G401 (cell line): ENCODE results near the gene RHBDL1. TPM values are rescaled to one million over a fixed set of nuclear protein-coding genes. Genes with fewer than 3 reads are reported as not detected.

Source experiments
- DNase-seq: peaks from one replicate; pipeline ENCODE4 v3.0.0-alpha.2; 2015; ENCODE audit warnings: low spot score
- in situ Hi-C: cut with HindIII; loops from 2 replicates; pipeline ENCODE4 v1.10.0; 2016; ENCODE audit warnings: low sequenced_read_pairs, mixed read lengths
- total RNA-seq: library from RNA; depleted of rRNA; stranded (reverse); fragments of >200 nt; shearing (Covaris generic); gene quantifications from 2 replicates; pipeline ENCODE4 v1.2.3, GENCODE V29; 2014

The RHBDL1 gene
- total RNA-seq, 1 experiment from 2014 or later = 1.1 TPM

DNA sequence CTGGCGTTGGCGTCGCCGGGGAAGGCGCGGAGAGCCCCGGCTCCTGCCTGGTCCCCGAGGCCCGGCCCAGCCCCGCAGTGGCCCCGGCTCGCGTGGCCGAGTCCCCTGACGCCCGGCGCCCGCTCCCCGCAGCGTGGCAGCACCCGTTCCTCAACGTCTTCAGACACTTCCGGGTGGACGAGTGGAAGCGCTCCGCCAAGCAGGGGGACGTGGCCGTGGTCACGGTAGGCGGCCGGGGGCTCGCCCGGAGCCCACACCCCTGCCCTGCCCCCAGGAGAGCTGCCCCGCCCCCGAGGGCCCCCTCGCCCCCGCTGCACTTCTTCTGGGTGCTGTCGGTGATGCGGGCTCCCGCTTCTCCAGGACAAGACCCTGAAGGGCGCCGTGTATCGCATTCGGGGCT, 25.8 kb upstream of the RHBDL1 start:
- no peak for DNase-seq
- in situ Hi-C loops = no loop called here

DNA sequence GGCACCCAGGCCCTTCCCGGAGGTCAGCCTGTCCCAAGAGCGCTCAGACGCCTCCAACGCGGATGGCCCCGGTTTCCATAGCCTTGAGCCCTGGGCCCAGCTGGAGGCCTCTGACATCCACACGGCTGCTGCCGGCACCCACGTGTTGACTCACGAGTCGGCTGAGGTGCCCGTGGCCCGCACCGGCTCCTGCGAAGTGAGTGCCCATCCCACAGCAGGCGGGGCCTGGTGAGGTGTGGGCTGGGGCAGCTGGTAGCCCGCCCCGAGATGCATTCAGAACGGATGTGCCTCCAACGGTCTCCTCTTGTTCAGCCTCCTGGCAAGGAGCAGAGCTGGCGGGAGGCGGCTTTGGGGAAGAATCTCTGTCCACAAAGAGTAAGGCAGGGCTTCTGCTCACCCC, 23.6 kb upstream of the RHBDL1 start:
- DNase-seq = no peak
- in situ Hi-C loops = no loop called here

DNA sequence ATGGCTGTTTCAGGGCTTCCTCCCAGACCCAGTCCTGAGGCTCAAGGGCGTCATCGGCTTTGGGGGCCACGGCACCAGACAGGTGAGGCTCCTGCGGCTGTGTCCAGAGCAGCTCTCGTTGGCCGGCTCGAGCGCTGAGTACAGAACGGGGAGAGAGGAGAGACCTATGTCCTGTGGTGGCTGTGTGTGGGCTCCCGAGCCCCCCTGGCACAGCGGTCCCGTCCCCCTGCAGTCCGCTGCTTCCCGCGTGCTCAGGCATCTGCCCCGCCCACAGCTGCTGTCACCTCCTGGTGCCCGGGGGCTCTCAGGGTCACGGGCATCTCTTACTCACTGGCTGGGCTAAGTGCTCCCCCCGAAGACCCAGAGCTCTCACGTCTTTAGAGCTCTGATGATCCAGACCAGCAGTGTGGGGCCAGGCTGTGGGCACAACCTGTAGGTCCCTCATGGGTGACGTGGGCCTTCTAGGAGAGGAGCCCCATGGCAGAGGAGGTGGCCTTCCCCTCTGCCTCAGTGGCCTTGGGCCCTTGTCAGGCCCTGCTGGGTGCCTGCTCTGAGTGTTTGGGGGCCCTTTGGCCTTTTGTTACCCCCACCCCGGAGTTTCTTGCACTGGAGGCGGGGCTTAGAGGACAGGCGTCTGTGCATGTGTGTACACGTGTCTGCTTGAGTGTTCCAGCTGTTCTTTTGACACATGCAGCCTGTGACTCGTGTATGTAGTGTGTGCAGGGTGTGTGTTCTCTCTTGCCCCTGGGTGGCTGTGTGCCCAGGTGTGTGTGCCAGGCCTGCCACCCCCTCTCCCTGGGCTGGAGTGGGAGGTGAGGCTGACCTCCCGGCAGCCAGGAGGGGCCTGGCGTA, 22.8 kb upstream of the RHBDL1 start:
- in situ Hi-C loops = no loop called here

DNA sequence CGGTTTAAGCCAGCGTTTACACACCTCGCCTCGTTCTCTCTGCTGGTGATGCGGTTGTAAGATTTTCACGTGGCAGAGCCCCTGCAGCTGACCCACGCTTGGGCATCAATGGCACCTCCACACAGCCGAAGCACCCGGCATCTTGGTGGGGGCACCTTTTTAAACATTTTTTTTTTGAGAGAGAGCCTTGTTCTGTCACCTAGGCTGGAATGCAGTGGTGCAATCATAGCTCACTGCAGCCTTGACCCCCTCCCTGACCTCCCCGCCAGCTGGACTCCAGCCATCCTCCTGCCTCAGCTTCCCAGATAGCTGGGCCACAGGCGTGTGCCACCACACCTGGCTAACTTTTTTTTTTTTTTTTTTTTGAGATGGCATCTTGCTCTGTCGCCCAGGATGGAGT, 21.4 kb upstream of the RHBDL1 start:
- in situ Hi-C loops = no loop called here
- no peak for DNase-seq

More for the DNA sequence above, 22.8 kb upstream of the RHBDL1 start:
- no peak for DNase-seq

DNA sequence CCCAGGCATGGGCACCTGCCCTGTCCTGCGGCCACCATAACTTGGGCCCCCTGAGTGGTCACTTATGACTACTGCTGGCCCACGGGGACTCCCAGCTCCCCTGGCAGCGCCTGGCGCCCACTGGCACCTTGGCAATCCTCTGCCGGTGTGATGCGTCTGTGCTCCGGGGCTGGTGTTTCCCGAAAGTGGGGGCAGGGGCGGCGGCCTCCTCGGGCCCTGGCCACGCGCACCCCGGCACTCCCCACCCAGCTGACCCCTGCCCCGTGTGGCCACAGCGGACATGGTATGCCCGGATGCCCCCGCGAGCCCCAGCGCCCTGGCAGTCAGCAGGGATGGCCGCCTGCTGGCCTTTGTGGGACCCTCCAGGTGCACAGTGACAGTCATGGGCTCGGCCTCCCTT, 18.0 kb upstream of the RHBDL1 start:
- no peak for DNase-seq
- in situ Hi-C loops = no loop called here

DNA sequence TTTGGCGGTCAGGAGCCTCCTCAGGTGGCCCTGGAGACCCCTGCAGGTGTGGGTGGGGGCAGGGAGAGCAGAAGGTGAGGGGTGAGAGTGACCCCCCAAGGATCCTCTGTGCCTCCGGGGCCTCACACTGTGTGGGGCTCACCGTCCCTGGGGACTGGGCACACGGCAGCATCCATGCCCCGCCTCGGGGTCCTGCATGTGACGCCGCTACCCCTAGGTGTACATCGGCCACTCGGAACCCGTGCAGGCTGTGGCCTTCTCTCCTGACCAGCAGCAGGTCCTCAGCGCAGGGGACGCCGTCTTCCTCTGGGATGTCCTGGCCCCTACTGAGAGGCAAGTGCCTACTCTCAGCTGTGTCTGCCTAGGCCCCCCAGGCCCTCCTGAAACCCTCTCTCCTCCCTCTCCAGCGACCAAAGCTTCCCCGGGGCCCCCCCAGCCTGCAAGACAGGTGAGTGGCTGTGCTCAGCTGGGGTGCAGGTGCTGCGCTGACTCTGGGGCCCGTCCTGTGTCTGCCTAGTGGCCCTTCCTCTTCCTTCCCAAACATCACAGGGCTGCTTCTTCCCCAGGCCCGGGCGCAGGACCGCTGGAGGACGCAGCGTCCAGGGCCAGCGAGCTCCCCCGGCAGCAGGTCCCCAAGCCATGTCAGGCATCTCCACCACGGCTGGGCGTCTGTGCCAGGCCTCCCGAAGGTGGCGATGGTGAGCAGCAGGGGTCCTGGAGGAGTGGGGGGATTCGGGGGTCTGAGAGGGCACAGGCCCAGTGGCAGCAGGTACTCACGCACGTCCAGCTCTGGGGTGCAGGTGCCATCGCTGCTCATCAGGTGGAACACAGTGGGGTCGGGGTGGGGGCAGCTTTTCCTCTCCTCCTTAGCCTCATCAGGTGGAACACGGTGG, 16.5 kb upstream of the RHBDL1 start:
- in situ Hi-C loops = no loop called here
- DNase-seq = no peak

DNA sequence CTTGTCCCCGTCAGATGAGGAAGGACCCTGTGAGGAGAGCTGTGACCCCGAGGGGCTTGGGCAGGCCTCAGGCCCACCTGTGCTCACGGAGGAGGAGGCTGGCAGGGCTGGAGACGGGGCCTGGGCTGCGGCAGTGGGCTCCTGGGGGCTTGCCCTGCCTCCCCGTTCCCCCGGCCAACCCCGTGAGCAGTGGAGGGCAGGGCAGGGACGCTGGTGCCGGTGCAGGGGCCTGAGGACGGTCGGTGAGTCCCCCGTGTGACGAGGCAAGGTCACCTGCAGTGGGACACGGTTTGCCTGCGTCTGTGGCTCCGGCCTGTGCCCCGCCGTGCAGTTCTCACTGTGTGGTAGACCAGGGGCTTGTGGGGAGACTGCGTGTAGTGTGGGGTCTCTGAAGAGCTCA, 15.9 kb upstream of the RHBDL1 start:
- DNase-seq = no peak
- in situ Hi-C loops = no loop called here

DNA sequence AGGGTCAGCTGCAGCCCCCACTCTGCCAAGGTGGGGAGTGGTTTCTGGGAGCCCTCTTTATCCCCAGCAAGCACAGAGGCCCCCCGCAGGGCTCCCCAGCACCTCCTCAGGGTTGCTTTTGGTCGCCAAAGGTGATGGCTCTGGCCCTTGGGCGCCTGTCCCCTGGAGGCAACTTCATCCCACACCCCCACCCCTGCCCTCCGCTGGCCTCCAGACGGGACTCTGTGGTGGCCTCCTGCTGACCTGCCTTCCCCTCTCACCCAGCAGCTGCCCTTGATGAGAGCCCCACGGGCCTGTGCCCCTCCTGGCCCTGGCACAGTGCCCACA, 15.4 kb upstream of the RHBDL1 start:
- DNase-seq = no peak
- in situ Hi-C loops = no loop called here

DNA sequence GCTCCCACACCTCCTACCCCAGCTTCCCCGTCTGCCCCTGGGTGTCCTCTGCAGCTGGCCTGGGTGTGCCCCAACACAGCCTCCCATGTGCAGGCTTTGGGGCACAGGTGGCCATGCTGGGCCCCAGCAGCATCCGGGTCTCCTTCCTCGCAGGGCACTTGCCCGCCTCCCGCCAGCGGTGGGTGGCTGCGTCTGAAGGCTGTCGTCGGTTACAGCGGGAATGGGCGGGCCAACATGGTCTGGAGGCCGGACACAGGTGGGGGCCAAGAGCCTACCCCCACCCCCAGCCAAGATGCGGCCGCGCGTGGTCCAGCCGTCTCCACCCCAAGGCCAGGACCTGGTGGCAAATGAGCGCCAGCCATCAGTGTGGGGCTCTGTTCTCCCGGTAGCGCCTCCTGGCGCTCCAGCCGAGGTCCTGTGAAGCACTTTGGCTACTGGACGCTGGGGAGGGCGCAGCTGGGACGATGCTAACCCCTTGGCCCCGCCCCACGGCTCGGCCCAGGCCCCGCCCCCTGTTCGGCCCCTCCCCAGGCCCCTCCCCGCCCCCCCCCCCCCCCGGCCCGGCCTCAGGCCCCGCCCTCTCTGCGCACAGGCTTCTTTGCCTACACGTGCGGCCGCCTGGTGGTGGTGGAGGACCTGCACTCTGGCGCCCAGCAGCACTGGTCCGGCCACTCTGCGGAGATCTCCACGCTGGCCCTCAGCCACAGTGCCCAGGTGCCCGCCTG, 14.8 kb upstream of the RHBDL1 start:
- in situ Hi-C loops = no loop called here
- DNase-seq = peak; percentile 82

DNA sequence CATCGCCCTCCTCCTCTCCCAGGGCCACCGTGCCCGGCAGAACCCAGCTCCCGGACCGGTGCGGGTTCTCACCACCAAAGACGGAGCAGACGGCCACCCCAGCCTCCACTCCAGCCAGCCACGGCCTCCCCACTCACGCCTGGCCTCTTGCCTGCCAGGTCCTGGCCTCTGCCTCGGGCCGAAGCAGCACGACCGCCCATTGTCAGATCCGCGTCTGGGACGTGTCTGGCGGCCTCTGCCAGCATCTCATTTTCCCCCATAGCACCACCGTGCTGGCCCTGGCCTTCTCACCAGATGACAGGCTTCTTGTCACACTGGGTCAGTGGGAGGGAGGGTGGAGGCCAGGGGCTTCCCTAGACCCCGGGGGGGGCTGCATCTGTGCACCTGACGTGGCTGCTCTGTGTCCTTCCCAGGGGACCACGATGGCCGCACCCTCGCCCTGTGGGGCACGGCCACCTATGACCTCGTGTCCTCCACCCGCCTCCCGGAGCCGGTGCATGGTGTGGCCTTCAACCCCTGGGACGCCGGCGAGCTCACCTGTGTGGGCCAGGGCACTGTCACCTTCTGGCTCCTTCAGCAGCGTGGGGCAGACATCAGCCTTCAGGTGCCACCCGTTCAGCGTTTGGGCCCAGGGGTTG, 14.2 kb upstream of the RHBDL1 start:
- DNase-seq = no peak
- in situ Hi-C loops = no loop called here

DNA sequence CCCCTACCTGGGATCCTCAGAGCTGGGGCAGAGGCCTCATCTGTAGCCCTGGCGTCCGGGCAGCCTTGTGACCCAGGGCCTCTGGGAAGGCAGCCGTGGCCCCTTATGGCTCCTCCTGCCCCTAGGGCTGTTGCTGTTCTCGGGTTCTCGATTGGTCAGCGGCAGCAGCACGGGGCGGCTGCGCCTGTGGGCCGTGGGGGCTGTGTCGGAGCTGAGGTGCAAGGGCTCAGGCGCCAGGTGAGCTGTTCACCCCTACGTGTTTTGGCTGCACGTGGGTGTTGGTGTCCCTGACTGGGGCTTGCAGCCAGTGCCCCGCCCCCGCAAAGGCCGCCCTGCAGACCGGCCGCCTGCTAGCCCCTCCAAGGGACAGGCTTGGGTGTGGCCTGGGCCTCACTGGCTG, 13.4 kb upstream of the RHBDL1 start:
- DNase-seq = no peak
- in situ Hi-C loops = no loop called here

DNA sequence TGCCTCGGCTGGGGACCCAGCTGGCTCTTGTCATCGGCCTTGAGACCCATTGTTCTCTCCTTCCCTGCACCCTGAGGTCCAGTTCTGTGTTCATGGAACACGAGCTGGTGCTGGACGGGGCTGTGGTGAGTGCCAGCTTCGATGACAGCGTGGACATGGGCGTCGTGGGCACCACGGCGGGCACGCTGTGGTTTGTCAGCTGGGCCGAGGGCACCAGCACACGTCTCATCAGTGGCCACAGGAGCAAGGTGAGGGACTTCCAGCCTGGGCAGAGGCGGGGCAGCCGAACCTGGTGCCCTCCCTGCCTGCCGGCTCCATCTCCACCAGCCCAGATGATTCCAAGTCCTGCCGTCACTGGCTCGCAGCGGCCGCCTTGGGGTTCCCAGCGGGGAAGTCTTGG, 12.9 kb upstream of the RHBDL1 start:
- in situ Hi-C loops = no loop called here
- DNase-seq = no peak

DNA sequence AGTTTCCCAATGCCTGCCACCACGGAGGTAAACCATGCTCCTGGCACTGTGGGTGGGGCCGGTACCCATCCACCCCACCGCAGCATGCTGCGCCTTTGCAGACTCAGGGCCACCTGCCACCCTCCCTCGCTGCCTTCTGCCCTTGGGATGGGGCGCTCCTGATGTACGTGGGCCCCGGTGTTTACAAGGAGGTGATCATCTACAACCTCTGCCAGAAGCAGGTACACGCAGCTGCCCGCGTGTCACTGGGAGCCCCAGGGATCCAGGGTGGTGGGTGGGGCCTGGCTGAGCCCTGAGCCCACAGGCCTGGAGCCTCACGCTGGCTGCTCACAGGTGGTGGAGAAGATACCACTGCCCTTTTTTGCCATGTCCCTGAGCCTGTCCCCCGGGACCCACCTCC, 8.9 kb upstream of the RHBDL1 start:
- no peak for DNase-seq
- in situ Hi-C loops = no loop called here

DNA sequence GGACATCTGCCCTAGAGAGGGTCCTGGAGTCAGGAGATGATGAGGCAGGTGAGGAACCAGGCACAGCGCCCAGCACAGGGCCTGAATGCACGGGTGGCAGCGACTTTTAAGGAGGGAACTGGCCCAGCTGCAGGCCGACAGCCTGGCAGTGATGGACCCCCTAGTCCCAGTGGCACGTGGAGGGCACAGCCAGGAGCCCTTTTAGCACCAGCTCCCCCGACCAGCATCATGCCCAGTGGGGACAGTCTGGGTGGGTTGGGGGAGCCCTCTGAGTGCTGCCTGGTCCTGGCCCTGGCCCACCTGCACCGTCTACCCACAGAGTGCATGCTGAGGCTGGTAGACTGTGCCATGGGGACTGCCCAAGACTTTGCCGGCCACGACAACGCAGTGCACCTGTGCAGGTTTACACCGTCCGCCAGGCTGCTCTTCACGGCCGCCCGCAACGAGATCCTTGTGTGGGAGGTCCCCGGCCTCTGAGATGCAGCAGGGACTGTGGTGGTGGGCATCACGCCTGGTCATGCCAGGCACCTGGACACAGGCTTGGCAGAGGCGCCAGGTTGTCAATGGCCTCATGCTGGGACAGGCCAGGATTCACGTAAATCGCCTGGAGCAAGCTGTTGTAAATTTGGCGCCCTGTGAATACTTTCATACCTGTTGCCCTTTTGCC, 8.2 kb upstream of the RHBDL1 start:
- no peak for DNase-seq
- in situ Hi-C loops = no loop called here

DNA sequence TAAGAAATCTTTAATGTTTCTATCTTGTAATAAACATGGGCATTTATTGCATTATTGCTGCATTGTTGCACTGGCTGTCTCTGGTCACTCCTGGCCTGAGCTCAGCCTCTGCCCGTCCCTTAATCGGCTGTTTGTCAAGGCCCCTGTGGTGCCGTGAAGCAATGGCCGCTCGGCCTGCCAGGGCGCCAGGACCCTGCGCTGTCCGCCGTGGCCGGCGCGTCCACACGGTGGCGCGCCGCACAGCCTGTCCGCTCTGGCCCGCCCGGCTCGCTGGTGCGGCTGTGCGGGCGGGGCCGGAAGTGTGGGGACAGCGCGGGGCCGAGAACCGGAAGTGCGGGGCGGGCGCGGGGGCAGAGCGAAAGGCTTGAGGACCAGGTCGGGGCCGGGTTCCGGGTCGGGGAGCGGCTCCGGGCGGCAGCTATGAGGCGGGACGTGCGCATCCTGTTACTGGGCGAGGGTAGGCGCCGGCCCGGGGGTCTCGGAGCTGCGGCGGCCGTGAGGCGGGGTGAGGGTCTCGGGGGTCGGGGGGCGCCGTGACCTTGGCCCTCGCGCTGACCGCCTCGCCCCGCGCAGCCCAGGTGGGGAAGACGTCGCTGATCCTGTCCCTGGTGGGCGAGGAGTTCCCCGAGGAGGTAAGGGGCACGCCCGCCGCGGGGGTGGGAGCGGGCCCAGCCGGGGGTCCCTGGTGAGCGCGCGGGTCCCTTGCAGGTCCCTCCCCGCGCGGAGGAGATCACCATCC, 7.5 kb upstream of the RHBDL1 start, which contains the start of gene RHOT2:
Gene RHOT2, plus strand, starts transcription at position 353 of the 739 bp plus-strand sequence. Its CDS starts 68 bp downstream, at position 421.
- peak; percentile 92 for DNase-seq
- in situ Hi-C loops = no loop called here

DNA sequence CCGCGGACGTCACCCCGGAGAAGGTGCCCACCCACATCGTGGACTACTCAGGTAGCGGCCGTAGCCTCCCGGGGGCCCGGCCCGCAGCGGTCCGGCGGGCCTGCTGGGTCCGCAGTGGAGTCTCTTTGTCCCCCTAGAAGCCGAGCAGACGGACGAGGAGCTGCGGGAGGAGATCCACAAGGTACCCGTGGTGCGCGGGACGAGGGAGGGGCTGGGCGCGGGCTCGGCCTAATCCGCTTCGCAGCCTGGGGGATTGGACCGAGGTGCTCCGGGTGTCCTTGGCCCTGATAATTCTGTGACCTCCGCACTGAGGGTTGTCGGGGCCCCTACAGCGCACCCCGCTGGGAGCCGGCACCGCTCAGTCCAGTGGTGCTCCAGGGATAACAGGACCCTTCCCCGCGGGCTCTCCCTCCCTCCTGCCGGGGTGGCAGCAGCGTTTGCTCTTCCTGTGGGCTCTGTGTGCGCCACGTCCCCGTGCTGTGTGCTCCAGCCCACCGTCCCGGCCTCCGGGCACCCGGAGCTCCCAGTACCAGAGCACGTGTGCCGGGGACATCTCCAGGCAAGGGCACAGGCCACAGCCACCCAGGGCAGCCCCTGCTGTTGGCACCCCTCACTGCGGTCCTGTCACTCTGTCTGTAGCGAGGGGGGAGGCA, 6.8 kb upstream of the RHBDL1 start:
- in situ Hi-C loops = no loop called here
- no peak for DNase-seq

DNA sequence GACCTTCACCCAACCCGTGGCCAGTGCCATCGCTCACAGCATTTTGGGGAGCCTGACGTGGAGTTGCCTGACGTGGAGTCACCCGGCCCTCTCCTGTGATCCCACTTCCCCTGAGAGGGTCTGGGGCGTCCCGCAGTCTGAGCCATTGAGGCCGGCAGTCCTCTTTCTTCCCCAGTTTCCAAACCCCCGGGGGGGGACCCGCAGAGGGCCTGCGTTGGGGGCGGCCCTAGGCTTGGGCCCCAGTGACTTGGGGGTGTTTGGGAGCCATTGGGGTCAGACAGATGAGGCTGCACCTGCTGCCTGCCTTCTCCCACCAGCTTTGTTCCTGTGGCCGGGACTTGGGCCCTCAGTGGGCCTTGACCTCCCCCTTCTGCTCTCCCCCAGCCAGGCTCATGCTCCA, 5.8 kb upstream of the RHBDL1 start:
- in situ Hi-C loops = no loop called here
- no peak for DNase-seq
